ENCODE data around the gene SEMA6D.

GRCh38 chr15:47750030-47750739 is 32.9 kb downstream of the SEMA6D start:
- no peak for TF ChIP-seq CTCF (IDR thresholded peaks at IDR 0.05)
- TF ChIP-seq EP300 (IDR thresholded peaks at IDR 0.05), result no peak
- no peak for TF ChIP-seq POLR2A (IDR thresholded peaks at IDR 0.05)

All from suprapubic skin (tissue), 3 donors.